HG03442 (cell line): ENCODE measurements around the gene AKAP7.
"Not testable (repeated sequence)": the region's sequence is repeated elsewhere in the genome, so short reads cannot be mapped to it uniquely, and the experiment has no call there.

ENCODE experiments used
- ATAC-seq: cut with Tn5 transposase; IDR thresholded peaks from one replicate; pipeline ENCODE4 v1.9.1; 2021; ENCODE audit warnings: mild to moderate bottlenecking, moderate library complexity; ENCODE audit not compliant: unreplicated experiment

Gene AKAP7

GRCh38 chr6:131135244-131136020, at the start of gene AKAP7:
Gene AKAP7, plus strand, starts transcription at chr6:131135467. Its CDS starts 297 bp downstream, at chr6:131135764.
- peak; percentile 82 for ATAC-seq

- ATAC-seq = not testable (repeated sequence)
Measured at GRCh38 chr6:131090339-131090738, 44.9 kb upstream of the AKAP7 start.

GRCh38 chr6:131091944-131092343, 43.3 kb upstream of the AKAP7 start:
- ATAC-seq = not testable (repeated sequence)

GRCh38 chr6:131093334-131093733, 41.9 kb upstream of the AKAP7 start:
- ATAC-seq = no peak

GRCh38 chr6:131096786-131097185, 38.5 kb upstream of the AKAP7 start:
- ATAC-seq = no peak

- no peak for ATAC-seq
Measured at GRCh38 chr6:131101911-131102680, 33.2 kb upstream of the AKAP7 start.

- no peak for ATAC-seq
Measured at GRCh38 chr6:131103296-131103695, 32.0 kb upstream of the AKAP7 start.

GRCh38 chr6:131103901-131104300, 31.4 kb upstream of the AKAP7 start:
- no peak for ATAC-seq

- ATAC-seq = no peak
Measured at GRCh38 chr6:131107151-131107550, 28.1 kb upstream of the AKAP7 start.

GRCh38 chr6:131112249-131112648, 23.0 kb upstream of the AKAP7 start:
- ATAC-seq = no peak

- ATAC-seq = no peak
Measured at GRCh38 chr6:131115651-131116050, 19.6 kb upstream of the AKAP7 start.

GRCh38 chr6:131116321-131116720, 18.9 kb upstream of the AKAP7 start:
- ATAC-seq = no peak

GRCh38 chr6:131116755-131117360, 18.4 kb upstream of the AKAP7 start:
- no peak for ATAC-seq

- ATAC-seq = no peak
Measured at GRCh38 chr6:131117878-131118277, 17.4 kb upstream of the AKAP7 start.

GRCh38 chr6:131122007-131122406, 13.3 kb upstream of the AKAP7 start:
- no peak for ATAC-seq

- ATAC-seq = no peak
Measured at GRCh38 chr6:131122516-131122915, 12.8 kb upstream of the AKAP7 start.

- no peak for ATAC-seq
Measured at GRCh38 chr6:131124336-131125071, 10.8 kb upstream of the AKAP7 start.

GRCh38 chr6:131125431-131125830, 9.8 kb upstream of the AKAP7 start:
- ATAC-seq = no peak

GRCh38 chr6:131129689-131130553, 5.3 kb upstream of the AKAP7 start:
- ATAC-seq = no peak

GRCh38 chr6:131130554-131130940, 4.7 kb upstream of the AKAP7 start:
- no peak for ATAC-seq
